ENCODE data around the gene MAP2K7.
A peak's percentile ranks its signal among the peaks of the same experiment; 100 is the strongest.

MAP2K7 gene

DNA sequence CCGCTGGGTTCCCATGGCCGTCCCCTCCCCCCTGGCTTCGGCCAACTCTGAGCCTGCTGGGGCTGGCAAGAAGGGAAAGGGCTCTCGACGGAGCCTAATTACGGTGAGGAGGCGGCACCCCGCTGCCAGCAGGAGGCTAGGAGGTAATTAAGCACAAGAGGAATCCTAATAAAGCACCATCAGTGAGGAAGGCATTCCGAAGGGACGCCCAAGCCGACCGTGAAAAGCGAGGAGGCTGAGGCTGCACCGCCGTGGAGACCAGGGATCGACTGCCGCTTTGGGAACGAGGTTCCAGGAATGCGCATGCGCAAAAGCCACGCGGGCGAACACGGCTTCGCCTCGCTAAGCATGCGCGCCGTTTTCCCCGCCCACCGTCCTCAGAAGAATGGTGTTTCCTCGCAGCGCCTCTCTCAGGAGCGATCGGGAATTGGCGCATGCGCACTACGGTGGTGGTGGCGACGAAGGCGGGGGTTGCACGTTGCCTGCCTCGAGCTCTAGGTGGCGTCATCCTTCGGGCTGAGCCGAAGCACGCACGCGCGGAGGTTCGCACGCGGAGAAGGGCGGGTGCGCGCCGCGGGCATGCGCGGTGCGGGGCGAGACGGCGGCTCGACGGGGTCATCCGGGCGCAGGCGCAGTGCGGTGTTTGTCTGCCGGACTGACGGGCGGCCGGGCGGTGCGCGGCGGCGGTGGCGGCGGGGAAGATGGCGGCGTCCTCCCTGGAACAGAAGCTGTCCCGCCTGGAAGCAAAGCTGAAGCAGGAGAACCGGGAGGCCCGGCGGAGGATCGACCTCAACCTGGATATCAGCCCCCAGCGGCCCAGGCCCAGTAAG, at the start of gene MAP2K7:
Gene MAP2K7 (plus strand): TSS at position 634 of the 830 bp plus-strand sequence. CDS start 68 bp downstream, at position 702.
- Histone ChIP-seq H3K27me3 (replicated peaks) (no peaks in the 10 kb centered on the region), H3K36me3 (replicated peaks) (peaks cover 18% of the 10 kb centered on the region), H3K27ac (peak within 1 kb of the TSS; percentile 65), H3K4me3 (ENCODE audit: low read depth, low read length) (peak within 1 kb of the TSS; percentile 80)
- in situ Hi-C loops (cut with HindIII; ENCODE audit: low pct_ligation_motif_present, low sequenced_read_pairs): no loop called here
- TF ChIP-seq, protein P1, sequence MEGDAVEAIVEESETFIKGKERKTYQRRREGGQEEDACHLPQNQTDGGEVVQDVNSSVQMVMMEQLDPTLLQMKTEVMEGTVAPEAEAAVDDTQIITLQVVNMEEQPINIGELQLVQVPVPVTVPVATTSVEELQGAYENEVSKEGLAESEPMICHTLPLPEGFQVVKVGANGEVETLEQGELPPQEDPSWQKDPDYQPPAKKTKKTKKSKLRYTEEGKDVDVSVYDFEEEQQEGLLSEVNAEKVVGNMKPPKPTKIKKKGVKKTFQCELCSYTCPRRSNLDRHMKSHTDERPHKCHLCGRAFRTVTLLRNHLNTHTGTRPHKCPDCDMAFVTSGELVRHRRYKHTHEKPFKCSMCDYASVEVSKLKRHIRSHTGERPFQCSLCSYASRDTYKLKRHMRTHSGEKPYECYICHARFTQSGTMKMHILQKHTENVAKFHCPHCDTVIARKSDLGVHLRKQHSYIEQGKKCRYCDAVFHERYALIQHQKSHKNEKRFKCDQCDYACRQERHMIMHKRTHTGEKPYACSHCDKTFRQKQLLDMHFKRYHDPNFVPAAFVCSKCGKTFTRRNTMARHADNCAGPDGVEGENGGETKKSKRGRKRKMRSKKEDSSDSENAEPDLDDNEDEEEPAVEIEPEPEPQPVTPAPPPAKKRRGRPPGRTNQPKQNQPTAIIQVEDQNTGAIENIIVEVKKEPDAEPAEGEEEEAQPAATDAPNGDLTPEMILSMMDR (IDR thresholded peaks at IDR 0.05; ENCODE audit: low read depth, low read length, missing control alignments): peak; percentile 59
- DNase-seq: peak; percentile 98

DNA sequence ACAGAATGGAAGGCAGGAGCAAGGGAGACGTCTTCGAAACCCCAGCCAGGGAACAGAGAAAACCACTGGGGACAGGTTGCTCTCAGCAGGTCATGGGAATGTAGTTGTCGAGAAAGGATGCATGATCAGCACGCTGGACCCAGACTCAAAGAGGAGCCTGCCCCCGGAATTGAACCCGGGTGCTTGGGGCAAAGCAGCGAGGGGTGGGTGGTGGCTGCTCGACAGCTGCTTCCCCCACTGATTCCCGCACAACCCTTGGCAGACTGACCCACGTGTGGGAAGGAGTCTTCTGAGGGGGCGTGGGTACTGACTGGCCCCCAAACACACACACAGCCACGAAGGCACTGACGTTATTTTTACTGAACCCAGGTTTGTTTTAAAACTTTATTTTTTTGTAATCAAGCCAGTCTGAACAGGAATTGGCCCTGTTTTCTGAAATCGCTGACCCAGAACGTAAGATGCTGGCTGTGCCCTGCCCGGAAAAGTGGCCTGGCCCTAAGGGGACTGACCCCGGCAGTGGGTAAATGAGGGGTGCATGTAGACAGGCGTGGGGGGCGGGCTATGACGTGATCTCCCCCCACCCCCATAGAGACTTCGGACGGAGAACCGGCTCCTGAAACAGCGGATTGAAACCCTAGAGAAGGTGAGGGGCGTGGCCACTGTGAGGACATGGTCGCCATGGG, 48.1 kb upstream of the MAP2K7 start:
- Histone ChIP-seq H3K36me3 (replicated peaks) (no peaks in the 10 kb centered on the region), H3K27me3 (replicated peaks) (no peaks in the 10 kb centered on the region), H3K27ac (no peak overlapping the region), H3K4me3 (ENCODE audit: low read depth, low read length) (no peak overlapping the region)
- in situ Hi-C loops (cut with HindIII; ENCODE audit: low pct_ligation_motif_present, low sequenced_read_pairs): no loop called here
- no peak for DNase-seq
- TF ChIP-seq, protein P1 (IDR thresholded peaks at IDR 0.05; ENCODE audit: low read depth, low read length, missing control alignments): no peak

DNA sequence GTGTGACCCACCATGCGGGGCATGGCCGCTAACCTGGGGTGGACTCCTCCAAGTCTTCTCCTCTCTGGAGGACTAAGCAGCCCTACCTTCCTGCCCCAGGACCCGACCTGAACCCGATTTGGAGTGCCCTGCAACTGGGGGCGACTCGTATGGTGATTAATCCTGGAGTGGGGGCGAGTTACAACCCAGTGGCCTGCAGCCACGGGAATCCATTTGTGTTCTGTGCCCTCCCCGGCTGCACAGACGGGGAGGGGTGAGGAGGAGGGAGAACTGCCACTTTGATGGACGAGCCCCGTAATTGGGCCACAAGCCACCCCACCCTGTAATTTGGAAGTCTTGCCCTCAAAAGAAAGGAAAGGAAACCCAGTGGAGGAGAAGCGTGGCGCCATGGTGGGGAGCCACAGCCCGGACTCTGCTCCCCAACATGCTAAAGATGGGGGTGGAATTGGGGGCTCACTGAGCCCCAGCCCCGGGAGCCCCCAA, 47.5 kb upstream of the MAP2K7 start:
- DNase-seq: no peak
- Histone ChIP-seq H3K27me3 (replicated peaks) (no peaks in the 10 kb centered on the region), H3K27ac (no peak overlapping the region), H3K4me3 (ENCODE audit: low read depth, low read length) (no peak overlapping the region), H3K36me3 (replicated peaks) (no peaks in the 10 kb centered on the region)
- TF ChIP-seq, protein P1 (IDR thresholded peaks at IDR 0.05; ENCODE audit: low read depth, low read length, missing control alignments): no peak
- in situ Hi-C loops (cut with HindIII; ENCODE audit: low pct_ligation_motif_present, low sequenced_read_pairs): no loop called here

DNA sequence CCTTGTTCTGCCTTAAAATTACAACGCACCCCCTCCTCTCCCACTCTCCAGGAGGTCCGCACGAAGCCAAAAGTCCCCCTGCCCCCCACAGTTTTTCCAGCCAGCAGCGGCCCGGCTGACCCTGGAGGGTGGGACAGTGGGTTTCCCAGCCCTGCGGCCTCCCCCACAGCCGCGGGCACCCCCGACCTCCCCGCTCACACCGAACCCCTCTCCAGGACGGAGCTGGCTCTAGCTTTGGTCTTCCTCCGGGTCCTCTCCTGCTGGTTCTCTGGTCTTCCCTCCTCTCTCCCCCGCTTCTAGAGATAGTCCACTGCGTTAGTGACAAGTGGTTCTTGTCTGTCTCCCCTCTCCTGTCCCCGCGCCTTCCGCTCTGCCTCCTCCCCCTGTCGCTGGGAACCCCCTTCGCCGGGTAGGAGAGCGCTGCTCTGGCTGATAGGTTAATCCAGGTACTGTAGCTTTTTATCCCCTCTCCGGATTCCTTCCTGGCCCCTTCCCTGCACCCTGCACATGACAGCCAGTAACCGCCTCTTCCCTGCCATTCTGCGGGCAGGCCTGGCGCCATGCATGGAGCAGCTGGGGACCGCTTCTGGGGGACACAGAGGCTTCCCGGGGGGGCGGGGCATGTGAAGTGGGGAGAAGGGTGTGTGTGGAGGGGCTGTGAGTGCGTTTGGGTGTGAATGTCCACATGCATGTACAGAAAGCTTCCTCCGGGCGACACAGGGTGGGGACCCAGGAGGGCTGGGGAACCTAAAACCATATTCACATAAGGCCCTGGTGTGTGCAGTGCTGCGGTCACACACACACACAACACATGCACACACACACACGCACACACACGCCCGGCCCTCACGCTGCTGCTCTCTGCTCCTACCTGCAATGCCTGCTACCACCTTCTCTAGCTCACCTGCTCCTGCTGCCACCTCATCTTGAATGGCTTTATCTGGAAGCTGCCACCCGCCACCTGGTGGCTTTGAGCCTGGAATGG, 46.7 kb upstream of the MAP2K7 start:
- in situ Hi-C loops (cut with HindIII; ENCODE audit: low pct_ligation_motif_present, low sequenced_read_pairs): no loop called here
- Histone ChIP-seq H3K27ac (no peak overlapping the region), H3K27me3 (replicated peaks) (no peaks in the 10 kb centered on the region), H3K36me3 (replicated peaks) (no peaks in the 10 kb centered on the region), H3K4me3 (ENCODE audit: low read depth, low read length) (no peak overlapping the region)
- no peak for DNase-seq
- TF ChIP-seq, protein P1 (IDR thresholded peaks at IDR 0.05; ENCODE audit: low read depth, low read length, missing control alignments): no peak

DNA sequence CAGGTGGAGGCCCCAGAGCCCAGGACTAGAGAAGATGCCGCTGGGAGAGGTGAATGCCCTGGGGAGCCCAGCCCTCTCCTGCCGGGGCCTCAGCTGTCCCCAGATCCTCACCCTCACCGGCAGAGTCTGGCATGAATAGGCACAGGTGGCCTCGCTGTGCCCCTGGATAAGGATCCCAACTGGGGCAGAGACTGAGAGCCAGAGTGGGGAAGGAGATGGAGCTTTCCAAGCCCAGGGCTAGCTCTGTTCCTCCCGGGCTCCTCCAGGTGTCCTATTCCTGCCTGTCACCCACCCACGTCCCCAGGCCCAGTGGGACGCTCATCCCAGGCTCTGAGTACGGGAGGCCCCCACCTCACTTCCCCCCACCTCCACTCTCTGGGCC, 46.0 kb upstream of the MAP2K7 start:
- in situ Hi-C loops (cut with HindIII; ENCODE audit: low pct_ligation_motif_present, low sequenced_read_pairs): no loop called here
- TF ChIP-seq, protein P1 (IDR thresholded peaks at IDR 0.05; ENCODE audit: low read depth, low read length, missing control alignments): no peak
- Histone ChIP-seq H3K4me3 (ENCODE audit: low read depth, low read length) (no peak overlapping the region), H3K27ac (no peak overlapping the region), H3K27me3 (replicated peaks) (no peaks in the 10 kb centered on the region), H3K36me3 (replicated peaks) (no peaks in the 10 kb centered on the region)
- DNase-seq: no peak

Data from brain microvascular endothelial cell (primary cell).